ENCODE results near the gene ZNF574.
"Not testable (repeated sequence)": the region's sequence is repeated elsewhere in the genome, so short reads cannot be mapped to it uniquely, and the experiment has no call there.

The ZNF574 gene

GRCh38 chr19:42075616-42076379 lies at the start of gene ZNF574:
TSS of gene ZNF574 (plus strand) at chr19:42076166. CDS start at chr19:42078607, 2,441 bp downstream.
- DNase-seq (ENCODE audit: low spot score) = peak; percentile 99

GRCh38 chr19:42028304-42029216 lies 47.4 kb upstream of the ZNF574 start:
- no peak for DNase-seq (ENCODE audit: low spot score)

- no peak for DNase-seq (ENCODE audit: low spot score)
Observed at GRCh38 chr19:42030645-42031440, 45.1 kb upstream of the ZNF574 start.

- DNase-seq (ENCODE audit: low spot score) = no peak
Observed at GRCh38 chr19:42032431-42032830, 43.5 kb upstream of the ZNF574 start.

GRCh38 chr19:42033413-42033812 lies 42.6 kb upstream of the ZNF574 start:
- DNase-seq (ENCODE audit: low spot score) = no peak

- DNase-seq (ENCODE audit: low spot score) = peak; percentile 87
Observed at GRCh38 chr19:42034640-42035391, 41.1 kb upstream of the ZNF574 start.

- DNase-seq (ENCODE audit: low spot score) = no peak
Observed at GRCh38 chr19:42037649-42038048, 38.3 kb upstream of the ZNF574 start.

- no peak for DNase-seq (ENCODE audit: low spot score)
Observed at GRCh38 chr19:42038666-42039065, 37.3 kb upstream of the ZNF574 start.

GRCh38 chr19:42040031-42040430 lies 35.9 kb upstream of the ZNF574 start:
- no peak for DNase-seq (ENCODE audit: low spot score)

GRCh38 chr19:42040491-42040890 lies 35.5 kb upstream of the ZNF574 start:
- not testable (repeated sequence) for DNase-seq (ENCODE audit: low spot score)

- DNase-seq (ENCODE audit: low spot score) = no peak
Observed at GRCh38 chr19:42042455-42043170, 33.4 kb upstream of the ZNF574 start.

- no peak for DNase-seq (ENCODE audit: low spot score)
Observed at GRCh38 chr19:42045575-42045974, 30.4 kb upstream of the ZNF574 start.

- DNase-seq (ENCODE audit: low spot score) = no peak
Observed at GRCh38 chr19:42048992-42049391, 27.0 kb upstream of the ZNF574 start.

- no peak for DNase-seq (ENCODE audit: low spot score)
Observed at GRCh38 chr19:42051166-42052115, 24.5 kb upstream of the ZNF574 start.

GRCh38 chr19:42052241-42052863 lies 23.6 kb upstream of the ZNF574 start:
- DNase-seq (ENCODE audit: low spot score) = no peak

- DNase-seq (ENCODE audit: low spot score) = no peak
Observed at GRCh38 chr19:42053037-42053935, 22.7 kb upstream of the ZNF574 start.

GRCh38 chr19:42054205-42054604 lies 21.8 kb upstream of the ZNF574 start:
- no peak for DNase-seq (ENCODE audit: low spot score)

- DNase-seq (ENCODE audit: low spot score) = no peak
Observed at GRCh38 chr19:42057846-42058245, 18.1 kb upstream of the ZNF574 start.

All from RKO (cell line).